B cell (primary cell): ENCODE data around the gene B4GALT7. TPM values are rescaled to one million over a fixed set of nuclear protein-coding genes. Genes with fewer than 3 reads are reported as not detected.

ENCODE experiments used
- ATAC-seq: fragments of 200-7000 bp; cut with Tn5 transposase; one replicate; pipeline ENCODE4 v1.10.0; 2021; ENCODE audit warnings: low read depth, mild to moderate bottlenecking, moderate number of reproducible peaks, moderate library complexity
- CTCF ChIA-PET: fragments of 350-600 bp; sonication (Branson Sonifier 250); formaldehyde crosslinking; loops from one replicate; lab custom pipeline; 2021; ENCODE audit warnings: antibody characterized with exemption, inconsistent platforms; lab: Charles Lee
- POLR2A ChIA-PET: fragments of 350-600 bp; sonication (Branson Sonifier 250); formaldehyde crosslinking; loops from one replicate; lab custom pipeline; 2021; ENCODE audit warnings: antibody characterized with exemption; lab: Charles Lee
- DNase-seq: peaks from one replicate; pipeline ENCODE4 v3.0.0; 2013
- H2AFZ ChIP-seq: 2 replicates; pipeline ENCODE4 v1.6.1; 2012; ENCODE audit warnings: mild to moderate bottlenecking, low read depth, low read length; ENCODE audit not compliant: insufficient read depth, poor library complexity, severe bottlenecking
- H3K27ac ChIP-seq, 2 donors: 1 replicate in 1 of 2; 2 replicates in 1 of 2; pipeline ENCODE4 v1.5.1; 2012 to 2013; ENCODE audit warnings: low read length in 2 of 2, mild to moderate bottlenecking in 2 of 2, moderate library complexity in 1 of 2
- H3K27me3 ChIP-seq, 4 experiments: fragments of 200-600 bp in 1 of 4; sonication (generic) in 1 of 4; replicated peaks in 1 of 4; 1 replicate in 2 of 4; 2 replicates in 2 of 4; pipeline versions ENCODE4 v1.6.1 to v1.7.0; 2013 to 2016; ENCODE audit warnings: low read length in 3 of 4, mild to moderate bottlenecking in 2 of 4, mixed read lengths in 1 of 4, moderate library complexity in 1 of 4; ENCODE audit not compliant: insufficient read depth in 4 of 4, control insufficient read depth in 3 of 4; ENCODE audit errors: control extremely low read depth in 1 of 4
- H3K36me3 ChIP-seq, 2 experiments: replicated peaks in 1 of 2; 1 replicate in 1 of 2; 2 replicates in 1 of 2; pipeline versions ENCODE4 v1.6.1 to v1.7.1; 2013; ENCODE audit warnings: low read length in 1 of 2; ENCODE audit not compliant: insufficient read depth in 2 of 2, control insufficient read depth in 1 of 2; ENCODE audit errors: control extremely low read depth in 1 of 2, extremely low read depth in 1 of 2
- H3K4me1 ChIP-seq, 2 donors: fragments of 200-600 bp in 1 of 2; sonication (generic) in 1 of 2; 1 replicate in 1 of 2; 2 replicates in 1 of 2; pipeline versions ENCODE4 v1.5.1 to v1.6.1; 2013 to 2017; ENCODE audit warnings: low read length in 2 of 2; ENCODE audit not compliant: control insufficient read depth in 2 of 2, insufficient read depth in 2 of 2
- H3K4me2 ChIP-seq: replicated peaks from 2 replicates; pipeline ENCODE3; 2012; ENCODE audit warnings: mild to moderate bottlenecking, low read depth, low read length; ENCODE audit not compliant: poor library complexity, severe bottlenecking
- H3K4me3 ChIP-seq, 5 experiments: fragments of 200-600 bp in 1 of 5; sonication (generic) in 1 of 5; 1 replicate in 3 of 5; 2 replicates in 2 of 5; pipeline versions ENCODE4 v1.5.1 to v1.7.0; 2011 to 2016; ENCODE audit warnings: low read length in 4 of 5, mild to moderate bottlenecking in 4 of 5, low read depth in 2 of 5, control low read depth in 1 of 5, moderate library complexity in 1 of 5; ENCODE audit not compliant: insufficient read depth in 1 of 5; ENCODE audit errors: control extremely low read depth in 1 of 5, extremely low read depth in 1 of 5
- H3K79me2 ChIP-seq: fragments of 200-600 bp; sonication (generic); one replicate; pipeline ENCODE4 v1.6.0; 2016; ENCODE audit warnings: low read length; ENCODE audit not compliant: control insufficient read depth, insufficient read depth
- H3K9ac ChIP-seq: fragments of 200-600 bp; sonication (generic); 2 replicates; pipeline ENCODE4 v1.6.1; 2017; ENCODE audit warnings: mild to moderate bottlenecking, low read length, moderate library complexity
- H3K9me3 ChIP-seq, 3 donors: one replicate each; pipeline versions ENCODE4 v1.6.1 to v1.7.1; 2013; ENCODE audit warnings: low read length in 2 of 3; ENCODE audit not compliant: control insufficient read depth in 2 of 3, insufficient read depth in 1 of 3; ENCODE audit errors: control extremely low read depth in 1 of 3
- H4K20me1 ChIP-seq: 2 replicates; pipeline ENCODE4 v1.6.0; 2012; ENCODE audit warnings: mild to moderate bottlenecking, low read length; ENCODE audit not compliant: insufficient read depth, control insufficient read depth, poor library complexity, severe bottlenecking
- H3K27ac Mint-ChIP-seq: one replicate; pipeline ENCODE4 v1.8.0; 2021; ENCODE audit warnings: mixed read lengths
- H3K27me3 Mint-ChIP-seq: one replicate; pipeline ENCODE4 v1.8.0; 2021; ENCODE audit warnings: mixed read lengths
- H3K4me1 Mint-ChIP-seq: one replicate; pipeline ENCODE4 v1.8.0; 2021; ENCODE audit warnings: mixed read lengths
- H3K4me3 Mint-ChIP-seq: one replicate; pipeline ENCODE4 v1.8.0; 2021; ENCODE audit warnings: mixed read lengths
- H3K9me3 Mint-ChIP-seq: one replicate; pipeline ENCODE4 v1.8.0; 2022; ENCODE audit warnings: mixed read lengths; ENCODE audit not compliant: insufficient read depth
- EZH2 ChIP-seq: IDR thresholded peaks from 2 replicates; pipeline ENCODE4 v1.6.1; 2012; ENCODE audit warnings: borderline replicate concordance, low read depth, mild to moderate bottlenecking, moderate library complexity, low read length; ENCODE audit not compliant: insufficient read depth, poor library complexity, severe bottlenecking
- WGBS: methylation state at CpG from one replicate; pipeline ENCODE4 v1.1.5; 2013; ENCODE audit warnings: missing lambda C conversion rate; ENCODE audit not compliant: insufficient coverage; 5-methylcytosine and 5-hydroxymethylcytosine counted together
- intact Hi-C: fragments of 100-400 bp; cut with micrococcal nuclease; formaldehyde crosslinking; loops from one replicate; pipeline ENCODE4 v1.10.0; 2022
- polyA plus RNA-seq: library from polyadenylated mRNA; depleted of rRNA; stranded (reverse); fragments of >200 nt; gene quantifications from 2 replicates; pipeline ENCODE4 v1.2.3, GENCODE V29; 2012
- total RNA-seq, 2 donors: library from RNA; stranded (reverse); fragments of 120-200 nt in 1 of 2; gene quantifications; 1 replicate in 1 of 2; 2 replicates in 1 of 2; pipeline versions ENCODE4 v1.2.3 to v1.2.4, GENCODE V29; 2013 to 2022
- TF ChIP-seq, protein P1 (sequence below): fragments of 200-600 bp; IDR thresholded peaks from one replicate; pipeline ENCODE4 v1.8.0; 2022; ENCODE audit warnings: antibody characterized with exemption, mild to moderate bottlenecking

Gene B4GALT7
- total and polyA plus RNA-seq, 2 donors (not counting 1 experiment from before 2014, with no cell fraction given): 27.0 to 41.8 TPM

DNA sequence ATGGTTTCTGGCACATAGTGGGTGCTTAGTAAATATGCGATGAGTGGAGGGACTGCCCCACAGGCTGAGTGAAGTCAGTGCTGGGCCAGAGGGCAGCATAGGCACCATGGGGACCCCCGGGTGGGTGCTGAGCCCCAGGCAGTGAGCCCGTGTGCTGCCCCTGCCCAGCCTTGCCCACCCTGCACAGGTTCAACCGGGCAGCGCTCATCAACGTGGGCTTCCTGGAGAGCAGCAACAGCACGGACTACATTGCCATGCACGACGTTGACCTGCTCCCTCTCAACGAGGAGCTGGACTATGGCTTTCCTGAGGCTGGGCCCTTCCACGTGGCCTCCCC lies 7.2 kb downstream of the B4GALT7 start:
- H3K36me3 ChIP-seq: peaks cover 0 to 10% of the 10 kb centered on the region in 2 experiments
- Mint-ChIP-seq H3K4me1 (peaks cover 16% of the 10 kb centered on the region), H3K4me3 (no peak overlapping the region), H3K27ac (peak overlapping the region; percentile 15), H3K27me3 (no peaks in the 10 kb centered on the region), H3K9me3 (no peaks in the 10 kb centered on the region)
- intact Hi-C loops: loop anchor here (1.0 to 10.0 kb wide), 2 partner anchors 202 to 557 kb away; partner anchors contain the start of genes F12 and PFN3
- DNase-seq (no peak), ATAC-seq (no peak)
- H3K27me3 ChIP-seq: no peaks in the 10 kb centered on the region
- peaks cover 14% of the 10 kb centered on the region for H4K20me1 ChIP-seq
- 80% methylated on average over 11 of the region's 11 CpGs for WGBS
- no peak overlapping the region for H3K27ac ChIP-seq
- ChIA-PET POLR2A (no interaction called here), CTCF (interaction anchor here (0.6 to 2.2 kb wide), 4 partner anchors 9 to 468 kb away, joined by 3 to 10 read pairs (median 3); partner anchors contain the start of gene B4GALT7)
- H3K9ac ChIP-seq: no peak overlapping the region
- no peak for TF ChIP-seq EZH2
- TF ChIP-seq, protein P1, sequence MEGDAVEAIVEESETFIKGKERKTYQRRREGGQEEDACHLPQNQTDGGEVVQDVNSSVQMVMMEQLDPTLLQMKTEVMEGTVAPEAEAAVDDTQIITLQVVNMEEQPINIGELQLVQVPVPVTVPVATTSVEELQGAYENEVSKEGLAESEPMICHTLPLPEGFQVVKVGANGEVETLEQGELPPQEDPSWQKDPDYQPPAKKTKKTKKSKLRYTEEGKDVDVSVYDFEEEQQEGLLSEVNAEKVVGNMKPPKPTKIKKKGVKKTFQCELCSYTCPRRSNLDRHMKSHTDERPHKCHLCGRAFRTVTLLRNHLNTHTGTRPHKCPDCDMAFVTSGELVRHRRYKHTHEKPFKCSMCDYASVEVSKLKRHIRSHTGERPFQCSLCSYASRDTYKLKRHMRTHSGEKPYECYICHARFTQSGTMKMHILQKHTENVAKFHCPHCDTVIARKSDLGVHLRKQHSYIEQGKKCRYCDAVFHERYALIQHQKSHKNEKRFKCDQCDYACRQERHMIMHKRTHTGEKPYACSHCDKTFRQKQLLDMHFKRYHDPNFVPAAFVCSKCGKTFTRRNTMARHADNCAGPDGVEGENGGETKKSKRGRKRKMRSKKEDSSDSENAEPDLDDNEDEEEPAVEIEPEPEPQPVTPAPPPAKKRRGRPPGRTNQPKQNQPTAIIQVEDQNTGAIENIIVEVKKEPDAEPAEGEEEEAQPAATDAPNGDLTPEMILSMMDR: no peak
- H3K4me2 ChIP-seq: peak overlapping the region; percentile 20
- no peaks in the 10 kb centered on the region for H3K9me3 ChIP-seq
- no peak overlapping the region for H2AFZ ChIP-seq
- H3K79me2 ChIP-seq: no peaks in the 10 kb centered on the region
- H3K4me1 ChIP-seq: peaks cover 5 to 10% of the 10 kb centered on the region in 2 donors
- H3K4me3 ChIP-seq: no peak overlapping the region

DNA sequence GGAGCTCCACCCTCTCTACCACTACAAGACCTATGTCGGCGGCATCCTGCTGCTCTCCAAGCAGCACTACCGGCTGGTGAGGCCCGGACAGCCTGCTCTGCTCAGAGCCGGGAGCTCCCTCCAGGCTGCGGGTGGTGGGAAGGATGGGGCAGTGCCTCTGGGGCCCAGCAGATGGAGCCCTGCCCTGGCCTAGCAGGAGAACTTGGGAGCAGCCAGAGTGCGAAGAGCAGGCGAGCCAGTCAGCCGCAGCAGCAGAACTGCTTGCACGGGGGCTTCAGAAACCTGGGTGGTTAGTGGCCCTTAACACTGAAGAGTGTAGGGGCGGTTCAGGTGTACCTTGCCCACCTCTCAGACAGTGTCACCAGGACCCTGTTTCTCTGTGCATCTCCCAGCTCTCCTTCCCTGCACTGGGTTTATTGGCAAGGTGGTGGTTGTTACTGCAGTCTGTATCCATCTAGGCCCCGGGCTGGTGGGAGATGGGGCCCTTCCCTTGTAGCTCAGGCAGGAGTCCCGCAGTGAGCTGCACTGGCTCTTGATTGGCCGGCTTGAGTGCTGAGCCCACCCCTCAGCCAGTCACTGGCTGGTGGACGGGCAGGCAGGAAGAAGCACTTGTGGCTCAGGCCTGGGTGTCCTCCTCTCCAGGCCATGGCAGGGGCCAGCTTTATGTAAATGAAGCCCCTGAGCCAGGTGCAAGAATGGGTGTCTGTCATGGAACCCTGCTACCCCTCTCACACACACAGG lies 7.7 kb downstream of the B4GALT7 start:
- ChIA-PET CTCF (interaction anchor here (0.6 to 2.2 kb wide), 4 partner anchors 9 to 467 kb away, joined by 3 to 10 read pairs (median 3); partner anchors contain the start of gene B4GALT7), POLR2A (no interaction called here)
- 50% methylated on average over 13 of the region's 15 CpGs for WGBS
- Histone ChIP-seq H3K4me1 (peaks cover 5 to 10% of the 10 kb centered on the region in 2 donors), H4K20me1 (peaks cover 14% of the 10 kb centered on the region), H3K9me3 (no peaks in the 10 kb centered on the region), H3K27me3 (no peaks in the 10 kb centered on the region), H3K79me2 (no peaks in the 10 kb centered on the region), H3K27ac (no peak overlapping the region), H2AFZ (no peak overlapping the region), H3K36me3 (peaks cover 0 to 10% of the 10 kb centered on the region in 2 experiments), H3K9ac (no peak overlapping the region), H3K4me3 (no peak overlapping the region), H3K4me2 (peak overlapping the region; percentile 20)
- peak; percentile 86 for ATAC-seq
- TF ChIP-seq, protein P1: peak; percentile 76
- TF ChIP-seq EZH2: no peak
- Mint-ChIP-seq H3K4me3 (no peak overlapping the region), H3K9me3 (no peaks in the 10 kb centered on the region), H3K27me3 (no peaks in the 10 kb centered on the region), H3K27ac (peak overlapping the region; percentile 15), H3K4me1 (peaks cover 16% of the 10 kb centered on the region)
- DNase-seq: peak; percentile 71
- intact Hi-C loops: loop anchor here (1.0 to 10.0 kb wide), 2 partner anchors 203 to 557 kb away; partner anchors contain the start of genes F12 and PFN3
